ENCODE data around the gene ENTPD8. TPM values are rescaled to one million over a fixed set of nuclear protein-coding genes. Genes with fewer than 3 reads are reported as not detected.

Gene ENTPD8
- total and polyA plus RNA-seq, 2 of the 4 experiments (the other 2 are of a cell fraction), result 0.07 TPM; not detected in 1

DNA sequence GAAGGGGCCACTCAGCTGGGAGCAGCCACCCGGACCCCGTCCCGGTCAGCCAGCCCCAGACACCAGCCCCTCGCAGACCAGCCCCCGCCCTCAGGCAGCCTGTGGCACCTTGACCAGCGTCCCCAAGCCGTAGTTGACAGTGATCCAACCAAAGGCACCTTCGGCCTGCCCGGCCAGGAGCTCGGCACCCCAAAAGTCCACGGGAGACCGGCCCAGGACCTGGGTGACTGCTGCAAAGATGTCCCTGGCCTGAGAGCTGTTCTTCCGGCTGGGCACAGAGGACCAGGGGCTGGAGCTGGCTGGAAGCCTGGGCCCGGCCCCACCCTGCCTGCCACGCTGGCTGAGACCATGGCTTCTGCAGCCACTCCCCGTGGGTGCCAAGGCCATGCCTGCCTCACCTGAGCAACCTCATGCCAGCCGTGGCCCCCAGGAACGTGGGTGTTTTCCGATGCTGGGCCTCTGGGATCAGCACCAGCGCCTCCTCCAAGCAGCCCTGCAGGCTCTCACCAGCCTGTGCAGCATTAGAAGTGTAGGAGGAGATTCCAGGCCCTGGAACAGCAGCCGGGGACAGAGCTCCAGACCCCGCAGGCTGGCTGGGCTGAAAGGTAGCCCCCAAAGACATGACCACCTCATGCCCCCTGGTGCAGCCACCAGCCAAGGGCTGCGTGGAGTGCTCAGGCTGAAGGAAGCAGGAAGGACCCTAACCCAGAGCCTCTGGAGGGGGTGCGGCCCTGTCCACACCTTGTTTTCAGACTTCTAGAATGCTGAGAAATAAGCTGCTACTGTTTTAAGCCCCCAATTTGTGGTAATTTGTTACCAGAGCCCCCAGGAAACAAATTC lies 4.2 kb downstream of the ENTPD8 start:
- H4K5ac ChIP-seq (ENCODE audit: low read depth, low read length), result no peak overlapping the region
- no peak for TF ChIP-seq RAD21 (IDR thresholded peaks at IDR 0.05; ENCODE audit: low read length)
- TF ChIP-seq SMC3 (IDR thresholded peaks at IDR 0.05; ENCODE audit: low read depth, low read length), result no peak
- no peak for TF ChIP-seq MAFK (IDR thresholded peaks at IDR 0.05; ENCODE audit: low read depth, low read length)
- no peak for TF ChIP-seq FOS (IDR thresholded peaks at IDR 0.05; ENCODE audit: low read depth, low read length)
- TF ChIP-seq CHD1 (IDR thresholded peaks at IDR 0.05; ENCODE audit: low read depth, low read length), result no peak
- TF ChIP-seq CTCF (conservative IDR thresholded peaks at IDR 0.05; ENCODE audit: low read depth, low read length), result no peak
- TF ChIP-seq POLR2A (IDR thresholded peaks at IDR 0.05; ENCODE audit: low read depth, low read length), result no peak
- no peak for TF ChIP-seq NFE2L2 (IDR thresholded peaks at IDR 0.05; ENCODE audit: low read depth, low read length)
- no peak for TF ChIP-seq RFX5 (IDR thresholded peaks at IDR 0.05; ENCODE audit: low read depth, low read length)
- no peak for TF ChIP-seq RCOR1 (IDR thresholded peaks at IDR 0.05; ENCODE audit: insufficient replicate concordance, low read length)
- DNase-seq (no peak), ATAC-seq (ENCODE audit: low read depth) (no peak)
- no TSS peak for BruUV-seq (replicated peaks)
- peaks cover 3% of the 10 kb centered on the region for H3K4me1 ChIP-seq (ENCODE audit: control insufficient read depth, insufficient read depth, low read length)
- no peaks in the 10 kb centered on the region for H3K79me1 ChIP-seq (ENCODE audit: low read depth in 1 of 2, low read length in 2 of 2)
- H3K27me3 ChIP-seq (ENCODE audit: control insufficient read depth, insufficient read depth, low read length), result no peaks in the 10 kb centered on the region
- 83% methylated on average over 12 of the region's 24 CpGs; no CpG with 5 or more reads in 1 of the 2 experiments for WGBS, 2 experiments (ENCODE audit: extremely low coverage in 2 of 2, insufficient read length in 1 of 2)
- H3K4me2 ChIP-seq (ENCODE audit: low read depth, low read length), result no peak overlapping the region
- in situ Hi-C loops (cut with MboI; ENCODE audit: low sequenced_read_pairs), result no loop called here
- H3K4me3 ChIP-seq (ENCODE audit: insufficient read depth, low read depth, low read length), result no peak overlapping the region
- no peak overlapping the region for H2BK120ac ChIP-seq (ENCODE audit: low read depth, low read length)
- H3K56ac ChIP-seq (ENCODE audit: extremely low read depth, insufficient read depth, low read length), result no peak overlapping the region
- no peak overlapping the region for H3K14ac ChIP-seq (replicated peaks; ENCODE audit: low read depth, low read length)
- dilution Hi-C loops (cut with HindIII; ENCODE audit: low sequenced_read_pairs, unreplicated experiment), result no loop called here
- H3K9me1 ChIP-seq (ENCODE audit: insufficient read depth, low read length), result no peaks in the 10 kb centered on the region
- no peak overlapping the region for H3K4ac ChIP-seq (ENCODE audit: low read depth, low read length)
- H3K23ac ChIP-seq (ENCODE audit: low read depth, low read length), result no peak overlapping the region
- no peak overlapping the region for H2BK15ac ChIP-seq (ENCODE audit: low read depth, low read length)
- no peaks in the 10 kb centered on the region for H4K20me1 ChIP-seq (ENCODE audit: insufficient read depth, low read length)
- H2AK5ac ChIP-seq (ENCODE audit: low read depth, low read length), result no peak overlapping the region
- H3K27ac ChIP-seq (ENCODE audit: insufficient read depth, low read length), result no peak overlapping the region
- H4K91ac ChIP-seq (ENCODE audit: insufficient read depth, low read depth, low read length), result no peak overlapping the region
- no peak overlapping the region for H2AK9ac ChIP-seq (replicated peaks; ENCODE audit: low read depth, low read length, poor library complexity)
- intact Hi-C loops (cut with micrococcal nuclease), result no loop called here
- no peaks in the 10 kb centered on the region for H3K9me3 ChIP-seq (ENCODE audit: control insufficient read depth, insufficient read depth, low read length)
- H2BK5ac ChIP-seq (ENCODE audit: low read depth, low read length, poor library complexity, severe bottlenecking), result no peak overlapping the region
- no peak overlapping the region for H3K18ac ChIP-seq (ENCODE audit: low read depth, low read length)
- no peaks in the 10 kb centered on the region for H3K36me3 ChIP-seq (ENCODE audit: control insufficient read depth, insufficient read depth, low read length)
- H2BK20ac ChIP-seq (ENCODE audit: low read depth, low read length), result no peak overlapping the region
- ChIA-PET CTCF (interaction anchor here (1.0 kb wide), 1 partner anchor 9 kb away, joined by 3 read pairs; no protein-coding TSS in a partner anchor), POLR2A (ENCODE audit: unreplicated experiment) (no interaction called here)
- H3K9ac ChIP-seq (ENCODE audit: low read depth, low read length), result no peak overlapping the region
- H4K8ac ChIP-seq (ENCODE audit: low read depth in 2 of 2, low read length in 2 of 2), result no peak overlapping the region
- H2AFZ ChIP-seq (replicated peaks; ENCODE audit: low read length, poor library complexity), result no peak overlapping the region

All from IMR-90 (cell line).